Heart left ventricle (tissue), 16 donors: ENCODE results near the gene PHTF1. TPM values are rescaled to one million over a fixed set of nuclear protein-coding genes. Genes with fewer than 3 reads are reported as not detected.

Experiments used
- ATAC-seq, 4 donors: fragments of 200-7000 bp; cut with Tn5 transposase; one replicate each; pipeline ENCODE4 v1.9.1; 2020 to 2022; ENCODE audit warnings: moderate library complexity in 4 of 4, mild to moderate bottlenecking in 3 of 4, moderate number of reproducible peaks in 1 of 4
- DNase-seq, 5 donors: peaks; one replicate each; pipeline ENCODE4 v3.0.0-alpha.2; 2020
- H3K27ac ChIP-seq, 12 donors: fragments of 200-600 bp; sonication (generic) in 4 of 12; one replicate each; pipeline versions ENCODE4 v1.5.0 to v1.8.0; 2016 to 2022; ENCODE audit warnings: mild to moderate bottlenecking in 2 of 12
- H3K27me3 ChIP-seq, 9 donors: fragments of 200-600 bp; sonication (generic) in 2 of 9; one replicate each; pipeline versions ENCODE4 v1.5.1 to v1.8.0; 2016 to 2022; ENCODE audit warnings: mild to moderate bottlenecking in 3 of 9
- H3K36me3 ChIP-seq, 9 donors: fragments of 200-600 bp; sonication (generic) in 2 of 9; one replicate each; pipeline versions ENCODE4 v1.5.0 to v1.8.0; 2018 to 2022; ENCODE audit warnings: mild to moderate bottlenecking in 2 of 9
- H3K4me1 ChIP-seq, 12 donors: fragments of 200-600 bp; sonication (generic) in 4 of 12; one replicate each; pipeline versions ENCODE4 v1.5.0 to v1.8.0; 2016 to 2022; ENCODE audit warnings: mild to moderate bottlenecking in 3 of 12
- H3K4me3 ChIP-seq, 12 donors: fragments of 200-600 bp; sonication (generic) in 4 of 12; one replicate each; pipeline versions ENCODE4 v1.5.0 to v1.8.0; 2017 to 2022; ENCODE audit warnings: mild to moderate bottlenecking in 9 of 12, moderate library complexity in 4 of 12
- H3K9me3 ChIP-seq, 12 donors: fragments of 200-600 bp; sonication (generic) in 4 of 12; one replicate each; pipeline versions ENCODE4 v1.5.0 to v1.8.0; 2016 to 2022; ENCODE audit warnings: mild to moderate bottlenecking in 1 of 12
- CTCF ChIP-seq, 12 donors: fragments of 200-600 bp; sonication (generic) in 4 of 12; IDR thresholded peaks; one replicate each; pipeline versions ENCODE4 v1.5.0 to v1.8.0; 2018 to 2022; ENCODE audit warnings: antibody characterized with exemption in 12 of 12, mild to moderate bottlenecking in 5 of 12
- POLR2A ChIP-seq, 2 donors: fragments of 450-650 bp; IDR thresholded peaks; one replicate each; pipeline ENCODE4 v1.6.1; 2017; ENCODE audit warnings: antibody characterized with exemption in 2 of 2, mild to moderate bottlenecking in 2 of 2, moderate library complexity in 2 of 2
- WGBS, 4 donors: extraction: QIAGEN DNeasy Blood & Tissue Kit in 2 of 4; methylation state at CpG; one replicate each; pipeline versions ENCODE4 v1.1.5 to v1.1.7; 2013 to 2018; 5-methylcytosine and 5-hydroxymethylcytosine counted together
- intact Hi-C, 10 donors: fragments of 100-400 bp; cut with DNase I; formaldehyde crosslinking; loops; one replicate each; pipeline versions ENCODE4 v1.11.1 to v1.14.2; 2022
- polyA plus RNA-seq, 2 donors: library from polyadenylated mRNA; stranded (reverse); fragments of 200-250 nt; gene quantifications; one replicate each; pipeline ENCODE4 v1.2.3, GENCODE V29; 2013
- total RNA-seq, 9 donors: library from RNA; depleted of rRNA in 2 of 9; stranded (reverse); fragments of >200 nt in 2 of 9; fragmentation: NEBNext Ultra II Directional in 3 of 9; extraction: Animal tissue kit (Norgen Biotek cat#: 25700) in 3 of 9; gene quantifications; one replicate each; pipeline versions ENCODE4 v1.1.0 to v1.2.4, GENCODE V29; 2016 to 2023
- donor health status: ischemic (EF 13 %, LVEDD 7.1; RV severe dilation, severe dysfunction).
- donor health status: healthy with polysubstance abuse.
- donor health status: DM: no; HTN: yes; CAD: no.
- donor health status: DM: no; HTN: no; CAD: no.
- donor health status: ischemic (EF 25% LVEDD 6.9; RV normal size, moderate dysfunction).
- donor health status: ischemic (EF 25% LVEDD 5.7; RV mildly dilated, moderate dysfunction).
- donor health status: healthy.
- donor health status: DM: yes; HTN: yes; CAD: no.
- donor health status: ischemic (EF 35%, LVEDD 5.7; RV mildly dilated, moderate dysfunction).
- donor health status: nonischemic (EF 11% LVEDD 7.7; RV severe dilation, severe dysfunction).
- donor health status: DM: yes; HTN: yes; CAD: no.
- donor health status: PGD.
- donor health status: ischemic (EF 29% LVEDD 5.4; RV normal size, mild dysfunction).
- donor health status: nonischemic (EF 23%, LVEDD 6.1; RV moderate dilation, normal function).

The PHTF1 gene
- total and polyA plus RNA-seq, 11 donors, result 3.2 to 19.7 (median 11.9) TPM

DNA sequence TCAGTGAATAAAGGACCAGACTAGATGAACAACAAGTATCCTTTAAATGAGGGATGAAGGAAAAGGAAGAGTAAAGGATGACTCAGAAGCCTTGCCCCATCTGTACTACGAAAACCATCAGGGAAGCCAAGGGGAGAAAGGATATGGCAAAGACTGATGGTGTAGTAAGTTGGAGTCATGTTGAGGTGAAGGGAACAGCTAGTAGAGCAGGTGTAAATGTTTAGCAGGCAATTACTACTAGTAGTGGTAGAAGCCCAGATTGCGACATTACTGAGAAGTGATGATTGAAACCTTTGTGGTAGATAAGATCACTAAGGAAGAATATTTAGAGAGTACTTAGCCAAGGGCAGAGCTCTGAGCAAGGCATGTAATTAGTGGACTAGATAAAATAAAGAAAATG is 84.0 kb downstream of the PHTF1 start:
- ATAC-seq (no peak), DNase-seq (no peak)
- no peak overlapping the region for H3K4me3 ChIP-seq
- 88 to 94% (median 91%) methylated on average over 2 of the region's 2 CpGs for WGBS, 4 donors
- H3K4me1 ChIP-seq, result peaks cover 0 to 11% (median 7%) of the 10 kb centered on the region in 12 donors
- no peak overlapping the region for H3K27ac ChIP-seq
- H3K9me3 ChIP-seq, result no peaks in the 10 kb centered on the region
- no peaks in the 10 kb centered on the region for H3K27me3 ChIP-seq
- no peak for TF ChIP-seq POLR2A (IDR thresholded peaks at IDR 0.05)
- TF ChIP-seq CTCF (IDR thresholded peaks at IDR 0.05), result no peak
- intact Hi-C loops, result loop anchor here in 5 of 10 donors (5.0 to 10.0 kb wide), 6 partner anchors 281 to 961 kb away; partner anchors contain the start of genes PPM1J (in 4 of the 5), MAGI3 (in 2 of the 5) and LRIG2 (in 1 of the 5)
- peaks cover 0 to 27% (median 14%) of the 10 kb centered on the region in 9 donors for H3K36me3 ChIP-seq

DNA sequence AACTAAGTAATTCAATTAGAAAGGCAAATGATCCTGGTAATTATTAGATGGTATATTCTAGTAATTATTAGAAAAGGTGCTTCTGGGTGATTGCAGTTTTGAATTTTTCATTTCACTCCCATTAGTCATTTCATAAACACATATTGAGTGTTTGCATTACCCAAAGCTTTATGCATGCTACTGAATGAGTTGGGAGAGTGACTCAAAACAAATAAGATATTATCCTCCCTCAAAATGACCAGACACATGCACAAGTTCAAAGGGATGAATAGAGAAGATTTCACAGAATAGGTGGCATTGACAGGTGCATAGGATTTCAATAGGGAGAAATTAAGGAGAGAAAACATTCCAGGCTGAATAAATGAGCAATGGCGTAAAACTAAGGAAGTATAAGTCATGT is 84.7 kb downstream of the PHTF1 start:
- 88 to 97% (median 92%) methylated on average over 1 of the region's 1 CpG for WGBS, 4 donors
- Histone ChIP-seq H3K4me3 (no peak overlapping the region), H3K27me3 (no peaks in the 10 kb centered on the region), H3K9me3 (no peaks in the 10 kb centered on the region), H3K27ac (no peak overlapping the region), H3K4me1 (peaks cover 0 to 11% (median 7%) of the 10 kb centered on the region in 12 donors), H3K36me3 (peaks cover 0 to 27% (median 14%) of the 10 kb centered on the region in 9 donors)
- DNase-seq (no peak), ATAC-seq (no peak)
- intact Hi-C loops, result loop anchor here in 2 of 10 donors (10.0 kb wide), 2 partner anchors 280 to 960 kb away; partner anchors contain the start of genes MAGI3 (in 1 of the 2) and PPM1J (in 1 of the 2)
- TF ChIP-seq POLR2A (IDR thresholded peaks at IDR 0.05), result no peak
- TF ChIP-seq CTCF (IDR thresholded peaks at IDR 0.05), result no peak

DNA sequence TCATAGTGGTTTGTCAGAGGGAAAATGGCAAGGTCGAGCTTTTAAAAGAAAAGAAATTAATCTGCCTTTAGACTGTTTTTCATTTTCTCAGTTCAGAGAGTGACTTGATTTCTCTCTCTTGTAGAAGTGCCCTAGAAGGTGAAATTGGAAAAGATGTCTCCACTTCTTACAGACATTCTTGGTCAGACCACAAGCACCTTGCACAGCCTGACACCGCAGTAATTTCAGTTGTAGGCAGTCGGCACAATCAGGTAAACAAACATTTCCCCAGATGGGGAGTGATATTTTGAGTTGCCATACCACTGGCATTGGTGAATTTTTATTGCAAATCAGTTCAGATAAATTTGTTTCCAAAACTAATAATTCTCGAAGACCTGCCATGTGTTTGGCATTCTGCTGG is 86.8 kb downstream of the PHTF1 start:
- intact Hi-C loops, result loop anchor here in 2 of 10 donors (10.0 kb wide), 2 partner anchors 278 to 958 kb away; partner anchors contain the start of genes MAGI3 (in 1 of the 2) and PPM1J (in 1 of the 2)
- DNase-seq (no peak), ATAC-seq (no peak)
- WGBS, 4 donors, result 95 to 97% (median 96%) methylated on average over 4 of the region's 4 CpGs
- no peak overlapping the region for H3K27ac ChIP-seq
- H3K4me3 ChIP-seq, result no peak overlapping the region
- TF ChIP-seq POLR2A (IDR thresholded peaks at IDR 0.05), result no peak
- TF ChIP-seq CTCF (IDR thresholded peaks at IDR 0.05), result no peak
- peaks cover 0 to 7% (median 4%) of the 10 kb centered on the region in 12 donors for H3K4me1 ChIP-seq
- H3K9me3 ChIP-seq, result no peaks in the 10 kb centered on the region
- peaks cover 0 to 27% (median 14%) of the 10 kb centered on the region in 9 donors for H3K36me3 ChIP-seq
- no peaks in the 10 kb centered on the region for H3K27me3 ChIP-seq

GRCh38 chr1:113670650-113671049 is 88.6 kb downstream of the PHTF1 start:
- DNase-seq (no peak), ATAC-seq (no peak)
- no peak overlapping the region for H3K4me3 ChIP-seq
- no peak overlapping the region for H3K27ac ChIP-seq
- H3K9me3 ChIP-seq, result no peaks in the 10 kb centered on the region
- TF ChIP-seq CTCF (IDR thresholded peaks at IDR 0.05) (no peak), POLR2A (IDR thresholded peaks at IDR 0.05) (no peak)
- H3K4me1 ChIP-seq, result no peaks in the 10 kb centered on the region
- no peaks in the 10 kb centered on the region for H3K27me3 ChIP-seq
- intact Hi-C loops, result loop anchor here in 2 of 10 donors (10.0 kb wide), 2 partner anchors 276 to 956 kb away; partner anchors contain the start of genes MAGI3 (in 1 of the 2) and PPM1J (in 1 of the 2)
- WGBS, 4 donors, result 97 to 100% (median 98%) methylated on average over 1 of the region's 1 CpG
- peaks cover 0 to 32% (median 14%) of the 10 kb centered on the region in 9 donors for H3K36me3 ChIP-seq
